Esophagus squamous epithelium (tissue), 4 donors: ENCODE results near the gene HYAL3.

Source experiments
- CTCF ChIP-seq, 6 experiments: fragments of 450-650 bp in 4 of 6; fragments of 200-600 bp in 2 of 6; sonication (generic) in 2 of 6; IDR thresholded peaks; one replicate each; pipeline ENCODE4 v1.5.1; 2016 to 2019; ENCODE audit warnings: antibody characterized with exemption in 6 of 6, mild to moderate bottlenecking in 4 of 6, moderate library complexity in 4 of 6
- POLR2A ChIP-seq, 4 donors: fragments of 450-650 bp; IDR thresholded peaks; one replicate each; pipeline ENCODE4 v1.6.1; 2017; ENCODE audit warnings: antibody characterized with exemption in 4 of 4, mild to moderate bottlenecking in 4 of 4, moderate library complexity in 3 of 4

DNA sequence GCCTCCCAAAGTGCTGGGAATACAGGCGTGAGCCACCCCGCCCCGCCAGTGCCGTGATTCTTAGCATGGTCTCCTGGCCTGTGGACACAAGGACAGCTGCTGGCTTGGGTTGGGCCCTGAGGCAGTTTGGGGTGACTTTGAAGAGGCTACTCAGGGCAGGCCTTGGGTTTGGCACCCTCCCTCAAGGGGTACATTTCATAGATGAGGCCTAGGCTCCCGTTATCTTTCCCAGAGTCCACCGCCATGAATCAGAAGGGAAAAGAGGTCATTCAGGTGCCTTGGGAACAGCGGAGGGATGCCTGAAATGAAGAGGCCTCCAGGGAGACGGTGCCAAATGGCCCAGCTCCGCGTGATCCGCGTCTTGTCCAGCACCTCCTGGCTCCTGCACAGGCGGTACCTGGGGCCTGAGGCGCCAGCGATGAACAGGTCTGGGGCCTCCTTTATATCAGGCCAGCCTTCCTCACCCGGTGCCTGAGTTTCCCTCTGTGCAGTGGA is 53.9 kb downstream of the HYAL3 start:
- TF ChIP-seq POLR2A (IDR thresholded peaks at IDR 0.05) (no peak), CTCF (IDR thresholded peaks at IDR 0.05) (no peak)
